Mammary epithelial cell (primary cell): ENCODE results near the gene PID1.

ENCODE experiments used
- EZH2 ChIP-seq: IDR thresholded peaks from 2 replicates; pipeline ENCODE4 v1.6.1; 2012; ENCODE audit warnings: low read length, inconsistent platforms, borderline replicate concordance
- TF ChIP-seq, protein P1 (sequence below), 2 donors: IDR thresholded peaks in 1 of 2; conservative IDR thresholded peaks in 1 of 2; 2 replicates each; pipeline ENCODE4 v1.5.1; 2011 to 2012; ENCODE audit warnings: inconsistent platforms in 2 of 2, low read length in 2 of 2, mild to moderate bottlenecking in 2 of 2, control low read depth in 1 of 2, low read depth in 1 of 2; ENCODE audit not compliant: insufficient read depth in 1 of 2; ENCODE audit errors: extremely low read depth in 1 of 2

DNA sequence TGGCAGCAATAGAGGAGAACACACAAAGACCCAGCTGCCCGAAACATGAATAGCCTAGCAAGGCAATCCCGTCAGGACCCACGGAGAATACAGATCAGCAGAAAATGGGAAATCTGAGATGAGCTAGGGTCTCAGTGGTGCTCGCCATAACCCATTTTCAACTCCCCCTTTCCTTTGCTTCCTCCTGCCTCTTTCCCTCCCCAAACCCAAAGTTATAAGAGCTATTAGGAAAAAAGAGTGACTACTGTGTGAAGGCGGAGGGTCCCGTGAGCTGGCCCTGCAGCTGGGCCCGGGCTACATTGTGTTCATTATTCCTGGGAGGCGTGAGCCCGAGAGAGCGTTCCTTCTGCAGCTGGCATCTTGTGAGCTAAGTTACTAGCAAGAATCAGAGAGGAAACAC is 118.4 kb downstream of the PID1 start:
- TF ChIP-seq, protein P1, sequence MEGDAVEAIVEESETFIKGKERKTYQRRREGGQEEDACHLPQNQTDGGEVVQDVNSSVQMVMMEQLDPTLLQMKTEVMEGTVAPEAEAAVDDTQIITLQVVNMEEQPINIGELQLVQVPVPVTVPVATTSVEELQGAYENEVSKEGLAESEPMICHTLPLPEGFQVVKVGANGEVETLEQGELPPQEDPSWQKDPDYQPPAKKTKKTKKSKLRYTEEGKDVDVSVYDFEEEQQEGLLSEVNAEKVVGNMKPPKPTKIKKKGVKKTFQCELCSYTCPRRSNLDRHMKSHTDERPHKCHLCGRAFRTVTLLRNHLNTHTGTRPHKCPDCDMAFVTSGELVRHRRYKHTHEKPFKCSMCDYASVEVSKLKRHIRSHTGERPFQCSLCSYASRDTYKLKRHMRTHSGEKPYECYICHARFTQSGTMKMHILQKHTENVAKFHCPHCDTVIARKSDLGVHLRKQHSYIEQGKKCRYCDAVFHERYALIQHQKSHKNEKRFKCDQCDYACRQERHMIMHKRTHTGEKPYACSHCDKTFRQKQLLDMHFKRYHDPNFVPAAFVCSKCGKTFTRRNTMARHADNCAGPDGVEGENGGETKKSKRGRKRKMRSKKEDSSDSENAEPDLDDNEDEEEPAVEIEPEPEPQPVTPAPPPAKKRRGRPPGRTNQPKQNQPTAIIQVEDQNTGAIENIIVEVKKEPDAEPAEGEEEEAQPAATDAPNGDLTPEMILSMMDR (conservative IDR thresholded peaks at IDR 0.05 in 1 of 2, IDR thresholded peaks at IDR 0.05 in 1 of 2; ENCODE audit: extremely low read depth in 1 of 2, insufficient read depth in 1 of 2, low read depth in 1 of 2, low read length in 2 of 2), result no peak
- no peak for TF ChIP-seq EZH2
